SK-MEL-5 (cell line): Measurements from ENCODE around the gene MCRIP1. TPM values are rescaled to one million over a fixed set of nuclear protein-coding genes. Genes with fewer than 3 reads are reported as not detected.

Source experiments
- DNase-seq: peaks from one replicate; pipeline ENCODE4 v3.0.0-alpha.2; 2016; ENCODE audit warnings: low read depth, low spot score
- in situ Hi-C: cut with HindIII; loops from 2 replicates; pipeline ENCODE4 v1.10.0; 2016; ENCODE audit warnings: low sequenced_read_pairs, high pct_unique_total_duplicates, low pct_unique_long_range_greater_than_20kb
- total RNA-seq: library from RNA; depleted of rRNA; stranded (reverse); fragments of >200 nt; shearing (Covaris generic); gene quantifications from 2 replicates; pipeline ENCODE4 v1.2.3, GENCODE V29; 2014

The MCRIP1 gene
- total RNA-seq, 1 experiment from 2014 or later, result 162 TPM

DNA sequence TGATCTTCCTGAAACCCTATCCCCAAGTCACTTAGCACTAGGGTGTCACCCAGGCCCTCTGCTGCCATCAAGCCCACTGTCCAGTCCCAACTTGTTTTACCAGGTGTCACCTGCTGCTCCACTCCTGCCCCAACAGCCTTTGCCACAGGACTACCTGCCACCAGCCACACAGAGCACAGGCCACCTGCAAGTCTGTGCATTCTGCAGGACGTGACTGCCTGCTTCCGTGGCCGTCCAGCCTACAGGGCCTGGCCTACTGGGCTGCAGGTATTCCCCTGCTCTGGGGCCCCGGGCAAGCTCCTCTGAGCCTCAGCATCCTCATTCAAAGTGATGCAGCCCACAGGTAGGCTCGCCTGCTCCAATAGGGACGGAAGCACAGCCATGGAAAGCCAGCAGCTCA is 3.2 kb downstream of the MCRIP1 start:
- no peak for DNase-seq
- in situ Hi-C loops, result no loop called here

DNA sequence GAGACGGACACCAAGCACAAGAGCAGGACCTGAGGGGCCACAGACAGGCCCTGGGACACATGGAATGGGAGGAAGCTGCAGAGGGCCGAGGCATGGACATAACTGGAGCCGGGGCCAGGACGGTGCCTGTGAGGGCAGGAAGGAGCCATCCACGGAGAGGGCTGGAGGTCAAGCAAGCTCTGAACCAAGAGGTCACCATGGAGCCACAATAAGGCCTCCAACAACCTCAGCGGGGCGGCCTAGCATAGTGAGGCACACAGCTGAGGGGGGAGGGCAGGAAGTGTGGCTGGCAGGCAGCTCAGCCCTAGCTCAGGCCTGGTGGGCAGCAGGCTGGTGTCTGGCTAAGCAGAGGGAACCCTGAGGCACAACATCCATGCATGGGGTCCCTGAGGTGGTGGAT is 4.4 kb downstream of the MCRIP1 start:
- in situ Hi-C loops, result no loop called here

DNA sequence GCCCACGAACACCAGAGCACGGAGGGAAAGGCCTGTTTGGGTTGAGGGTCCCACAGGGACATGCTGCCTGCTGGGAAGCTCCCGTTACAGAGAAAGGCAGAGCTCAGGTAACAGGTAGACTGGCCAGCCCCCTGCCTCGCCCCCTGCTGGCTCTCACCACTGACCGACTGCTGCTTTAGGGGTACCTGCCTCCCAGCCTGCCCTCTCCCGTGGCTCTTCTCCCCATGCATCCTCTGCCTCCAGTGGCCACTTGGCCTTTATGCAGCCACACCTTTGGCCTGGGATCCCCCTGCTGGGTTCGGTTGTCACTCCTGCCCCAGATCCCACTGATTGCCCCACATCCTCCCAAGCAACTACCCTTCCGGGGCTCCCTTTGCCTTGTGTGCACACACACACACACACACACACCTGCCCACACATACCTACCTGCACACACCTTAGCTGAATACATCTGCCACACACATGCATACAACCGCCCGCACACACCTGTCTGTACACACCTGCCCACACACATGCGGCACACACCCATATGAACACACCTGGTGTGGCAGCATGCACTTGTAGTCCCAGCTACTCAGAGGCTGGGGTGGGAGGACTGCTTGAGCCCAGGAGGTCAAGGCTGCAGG is 7.1 kb downstream of the MCRIP1 start:
- DNase-seq, result no peak
- in situ Hi-C loops, result no loop called here

More for the DNA sequence above, 4.4 kb downstream of the MCRIP1 start:
- no peak for DNase-seq

DNA sequence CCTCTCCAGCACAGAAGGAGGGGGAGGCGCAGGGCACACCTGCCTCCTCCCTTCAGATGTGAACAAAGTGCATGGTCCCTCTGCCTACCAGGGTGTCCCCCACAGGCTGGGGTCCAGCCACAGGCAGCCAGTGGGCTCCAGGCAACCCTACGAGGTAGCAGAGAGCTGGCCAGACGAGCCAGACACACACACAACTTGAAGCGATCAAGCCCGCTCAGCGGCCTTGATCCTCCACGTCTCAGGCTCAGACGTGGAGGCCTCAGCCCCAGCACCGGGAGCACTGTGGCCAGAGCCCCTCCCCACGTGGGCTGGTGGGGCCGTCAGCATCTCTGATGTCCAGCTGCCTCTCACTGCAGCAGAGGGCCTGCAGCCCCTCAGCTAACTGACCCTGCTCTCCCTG is 8.5 kb downstream of the MCRIP1 start:
- DNase-seq, result no peak
- in situ Hi-C loops, result no loop called here

DNA sequence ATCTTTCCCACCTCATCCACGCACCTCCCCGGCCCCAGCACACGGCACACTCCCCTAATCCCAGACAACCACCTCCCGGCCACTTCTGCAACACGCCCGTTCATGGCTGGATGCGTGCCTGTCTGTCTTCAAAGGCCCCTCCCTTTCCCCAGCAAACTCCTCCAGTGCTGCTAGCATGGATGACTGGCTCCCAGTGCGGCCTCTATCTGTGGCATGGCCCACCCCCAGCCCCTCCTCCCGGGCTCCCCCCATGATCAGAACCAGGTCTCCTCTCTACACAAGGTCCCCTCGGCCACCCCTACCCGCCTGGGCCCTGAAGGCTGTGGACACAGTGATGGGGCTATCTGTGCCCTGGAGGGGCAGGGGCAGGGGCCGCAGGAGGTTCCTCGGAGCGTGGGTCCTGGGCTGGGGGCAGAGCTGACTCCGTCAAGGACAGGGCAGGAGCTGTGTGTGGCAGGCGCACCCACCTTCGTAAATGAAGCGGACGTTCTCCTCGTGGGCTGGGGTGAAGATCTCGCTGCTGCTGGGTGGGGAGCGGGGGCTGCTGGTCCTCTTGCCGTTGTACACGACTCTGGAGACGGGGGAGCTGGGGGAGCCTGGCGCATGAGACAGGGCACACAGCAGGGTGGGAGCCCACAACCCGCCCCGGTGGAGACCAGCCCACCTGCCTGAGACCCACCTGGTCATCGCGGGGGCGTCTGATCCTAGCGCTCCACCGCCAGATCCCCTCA is 9.1 kb downstream of the MCRIP1 start:
- in situ Hi-C loops, result no loop called here

DNA sequence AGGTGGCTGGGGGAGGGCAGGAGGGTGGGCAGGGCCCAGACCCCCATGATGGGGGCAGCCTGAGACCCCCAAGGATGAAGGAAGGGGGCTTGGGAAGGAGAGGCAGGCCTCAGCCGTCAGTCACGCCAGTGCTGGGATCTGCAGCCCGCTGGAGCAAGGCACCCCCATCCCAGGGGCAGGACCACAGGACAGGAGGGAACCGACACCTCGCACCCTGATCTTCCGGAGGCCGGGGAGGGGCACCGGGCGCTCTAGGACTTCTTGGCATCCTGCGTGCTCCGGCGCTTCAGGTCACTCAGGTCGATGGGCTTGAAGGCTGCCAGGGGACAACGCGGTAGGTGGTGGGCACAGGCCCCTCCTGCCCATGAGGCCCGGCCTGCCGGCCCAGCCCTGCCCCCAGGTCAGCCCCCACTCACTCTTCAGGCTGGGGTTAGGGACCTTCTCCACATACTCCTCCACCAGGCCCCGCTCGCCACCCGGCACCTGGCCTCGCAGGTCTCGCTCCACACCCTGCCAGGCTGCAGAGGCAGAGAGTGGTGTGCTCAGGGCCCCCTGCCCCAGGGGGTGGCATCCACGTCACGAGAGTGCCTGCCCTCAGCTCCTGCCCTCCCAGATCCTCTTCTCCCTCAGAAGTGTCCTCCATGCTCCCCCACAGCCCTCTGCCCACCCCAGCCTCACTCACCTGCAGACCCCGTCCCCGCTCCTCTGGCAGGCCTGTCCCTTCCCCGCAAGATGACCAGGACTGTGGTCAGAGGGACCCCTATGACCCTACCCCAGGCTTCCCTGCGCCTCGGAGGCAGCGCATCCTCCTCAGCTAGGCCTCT is 9.9 kb downstream of the MCRIP1 start:
- in situ Hi-C loops, result no loop called here

More for the DNA sequence above, 9.1 kb downstream of the MCRIP1 start:
- no peak for DNase-seq

DNA sequence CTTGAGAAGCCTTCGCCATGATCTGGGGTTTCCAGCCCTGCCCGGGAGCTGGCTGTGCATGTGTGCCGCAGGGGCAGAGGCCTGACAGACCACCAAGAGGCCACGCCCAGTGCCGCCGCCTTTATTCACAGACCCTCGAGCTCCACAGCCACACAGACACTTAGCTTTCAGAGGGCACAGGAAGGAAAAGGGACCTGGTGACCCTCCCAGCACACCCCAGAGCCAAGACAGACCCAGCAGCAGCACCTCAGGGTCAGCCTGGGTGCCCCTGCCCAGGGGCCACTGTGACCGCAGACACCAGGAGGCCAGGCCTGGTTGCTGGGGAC is 10.8 kb downstream of the MCRIP1 start:
- no peak for DNase-seq
- in situ Hi-C loops, result no loop called here

More for the DNA sequence above, 9.9 kb downstream of the MCRIP1 start:
- DNase-seq, result no peak

DNA sequence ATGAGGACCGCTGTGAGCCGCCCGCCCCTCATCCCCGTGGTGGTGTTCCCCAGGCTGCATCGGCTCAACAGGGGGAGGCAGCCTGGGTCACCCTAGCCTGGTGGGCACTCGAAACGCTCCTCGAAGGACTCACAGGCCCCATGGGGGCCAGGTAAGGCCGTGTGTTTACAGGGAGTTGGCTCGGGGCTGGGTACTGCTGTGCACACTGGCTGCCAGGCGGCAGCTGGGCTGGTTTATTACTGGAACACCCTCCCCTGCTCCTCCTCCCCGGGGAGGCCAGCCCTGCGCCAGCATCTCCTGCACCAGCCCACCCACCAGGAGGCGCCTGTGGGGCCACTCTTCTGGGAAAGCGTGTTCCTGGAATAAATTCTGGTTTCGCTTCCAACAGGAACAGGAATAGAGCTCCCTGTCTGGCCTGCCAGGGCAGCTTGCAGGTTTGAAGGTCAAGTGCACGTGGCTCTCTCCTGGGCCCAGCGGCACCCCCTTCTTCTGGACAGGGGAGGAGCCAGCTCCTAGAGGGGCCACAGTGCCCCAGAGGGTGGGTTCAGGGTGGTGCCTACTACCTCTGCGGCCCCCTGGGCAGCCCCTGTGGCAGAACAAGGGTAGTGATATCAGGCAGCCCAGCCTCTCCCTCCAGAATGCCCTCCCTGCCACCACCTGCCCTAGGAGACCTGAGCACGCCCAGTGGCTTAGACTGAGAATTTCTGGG is 11.3 kb downstream of the MCRIP1 start:
- DNase-seq, result peak; percentile 95

DNA sequence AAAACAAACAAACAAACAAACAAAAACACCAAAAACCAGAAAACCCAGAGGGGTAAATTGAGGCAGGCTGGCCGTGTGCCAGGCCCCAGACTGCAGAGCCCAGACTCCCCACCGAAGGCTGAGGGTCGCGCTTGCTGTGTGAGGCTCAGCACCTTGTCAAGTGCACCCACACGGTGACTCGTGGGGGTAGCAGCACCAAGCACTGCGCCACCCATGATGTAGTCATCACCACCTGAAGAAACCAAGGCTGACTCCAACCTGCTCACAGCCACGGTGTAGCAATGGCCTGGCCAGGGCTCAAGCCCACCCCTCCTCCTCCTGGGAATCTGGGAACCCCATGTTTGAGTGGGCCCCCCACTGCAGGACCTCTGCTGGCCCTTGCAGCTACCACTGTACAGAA is 11.9 kb downstream of the MCRIP1 start:
- no peak for DNase-seq
- in situ Hi-C loops, result no loop called here

More for the DNA sequence above, 11.3 kb downstream of the MCRIP1 start:
- in situ Hi-C loops, result no loop called here

DNA sequence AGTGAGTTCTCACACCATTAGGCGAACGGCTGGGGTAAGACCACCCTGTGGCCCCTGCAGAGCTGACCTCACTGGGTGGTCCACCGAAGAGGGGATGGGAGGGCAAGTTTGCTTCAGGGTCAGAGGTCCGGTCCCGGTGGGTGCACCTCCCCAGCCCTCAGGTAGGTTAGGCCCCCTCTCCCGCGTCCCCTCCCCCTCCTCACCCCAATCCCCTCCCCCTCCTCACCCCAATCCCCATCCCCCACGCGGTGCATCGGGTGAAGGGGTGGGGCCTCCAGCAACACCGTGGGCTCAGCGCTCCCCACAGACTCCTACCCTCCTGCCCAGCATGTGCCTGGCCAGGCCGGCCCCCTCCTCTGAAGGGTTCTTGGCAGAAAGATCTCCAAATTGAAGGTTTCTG is 13.4 kb downstream of the MCRIP1 start:
- in situ Hi-C loops, result no loop called here
- no peak for DNase-seq

DNA sequence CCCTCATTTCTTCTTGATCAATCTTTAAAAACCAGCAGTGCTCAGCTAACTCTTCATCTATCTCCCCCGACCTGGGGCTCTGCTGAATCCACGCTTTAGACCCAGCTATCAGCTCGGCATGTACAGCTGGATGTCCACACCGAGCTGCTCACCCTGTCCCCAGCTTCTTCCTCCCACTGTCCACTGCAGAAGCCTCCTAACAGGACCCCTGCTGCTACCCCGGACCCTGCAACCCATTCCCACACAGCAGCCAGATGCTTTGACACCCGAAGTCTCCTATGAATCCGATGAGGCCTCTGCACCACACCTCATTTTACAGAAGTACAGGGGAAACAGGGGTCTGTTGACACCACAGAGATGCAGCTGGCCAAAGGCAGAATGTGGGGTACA is 15.3 kb downstream of the MCRIP1 start:
- in situ Hi-C loops, result no loop called here
- DNase-seq, result no peak

DNA sequence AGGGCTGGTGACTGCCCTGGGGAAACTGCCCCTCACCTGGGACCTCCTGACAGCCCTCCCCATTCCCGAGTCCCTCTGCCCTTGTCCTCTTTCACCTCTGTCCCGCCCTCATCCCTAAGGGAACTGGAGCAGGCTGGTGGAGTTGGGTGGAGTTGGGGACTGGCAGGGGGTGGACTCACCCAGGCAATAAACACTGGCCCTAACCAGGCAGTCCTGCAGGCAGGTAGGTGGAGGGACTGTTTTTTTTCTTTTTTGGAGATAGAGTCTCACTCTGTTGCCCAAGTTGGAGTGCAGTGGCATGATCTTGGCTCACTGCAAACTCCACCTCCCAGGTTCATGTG is 17.5 kb downstream of the MCRIP1 start:
- in situ Hi-C loops, result no loop called here
- no peak for DNase-seq

DNA sequence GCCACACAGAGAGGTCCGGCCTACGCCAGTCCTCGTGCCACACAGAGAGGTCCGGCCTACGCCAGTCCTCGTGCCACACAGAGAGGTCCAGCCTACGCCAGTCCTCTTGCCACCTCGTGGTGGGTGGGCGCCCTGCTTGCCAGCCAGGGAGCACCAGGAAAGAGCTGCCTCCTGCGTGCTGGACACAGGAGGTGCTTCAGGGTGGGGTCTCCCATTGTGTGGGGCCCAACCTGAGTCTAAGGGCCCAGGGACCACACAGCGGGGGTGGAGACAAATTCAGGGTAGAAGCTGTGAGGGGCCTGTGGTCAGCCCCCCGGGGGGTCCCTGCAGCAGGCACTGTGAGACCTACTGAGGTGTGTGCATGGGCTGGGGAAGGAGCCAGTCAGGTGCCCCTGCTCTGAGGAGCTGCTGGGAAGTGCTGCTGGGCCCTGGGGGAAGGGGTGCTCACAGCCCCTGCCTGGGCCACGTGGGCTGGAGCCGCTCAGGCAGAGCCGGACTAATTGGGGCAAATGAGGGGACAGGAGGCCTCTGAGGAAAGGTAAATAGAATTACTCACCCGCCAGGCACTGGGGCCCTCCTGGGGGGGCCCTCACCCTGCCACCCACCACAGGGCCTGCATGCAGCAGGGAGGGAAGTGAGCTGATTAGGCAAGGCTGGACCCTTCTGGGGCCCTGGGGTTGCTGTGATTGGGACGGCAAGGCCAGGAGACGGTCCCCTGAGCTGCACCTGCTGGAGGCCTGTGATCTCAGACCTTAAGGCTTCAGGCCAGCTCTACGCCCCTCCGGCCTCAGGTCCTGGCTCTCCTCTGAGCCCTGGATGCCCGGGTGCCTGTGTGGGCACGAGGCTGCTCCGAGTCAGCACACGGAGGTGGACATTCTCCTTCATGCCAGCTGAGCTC is 18.1 kb downstream of the MCRIP1 start:
- no peak for DNase-seq
- in situ Hi-C loops, result no loop called here

DNA sequence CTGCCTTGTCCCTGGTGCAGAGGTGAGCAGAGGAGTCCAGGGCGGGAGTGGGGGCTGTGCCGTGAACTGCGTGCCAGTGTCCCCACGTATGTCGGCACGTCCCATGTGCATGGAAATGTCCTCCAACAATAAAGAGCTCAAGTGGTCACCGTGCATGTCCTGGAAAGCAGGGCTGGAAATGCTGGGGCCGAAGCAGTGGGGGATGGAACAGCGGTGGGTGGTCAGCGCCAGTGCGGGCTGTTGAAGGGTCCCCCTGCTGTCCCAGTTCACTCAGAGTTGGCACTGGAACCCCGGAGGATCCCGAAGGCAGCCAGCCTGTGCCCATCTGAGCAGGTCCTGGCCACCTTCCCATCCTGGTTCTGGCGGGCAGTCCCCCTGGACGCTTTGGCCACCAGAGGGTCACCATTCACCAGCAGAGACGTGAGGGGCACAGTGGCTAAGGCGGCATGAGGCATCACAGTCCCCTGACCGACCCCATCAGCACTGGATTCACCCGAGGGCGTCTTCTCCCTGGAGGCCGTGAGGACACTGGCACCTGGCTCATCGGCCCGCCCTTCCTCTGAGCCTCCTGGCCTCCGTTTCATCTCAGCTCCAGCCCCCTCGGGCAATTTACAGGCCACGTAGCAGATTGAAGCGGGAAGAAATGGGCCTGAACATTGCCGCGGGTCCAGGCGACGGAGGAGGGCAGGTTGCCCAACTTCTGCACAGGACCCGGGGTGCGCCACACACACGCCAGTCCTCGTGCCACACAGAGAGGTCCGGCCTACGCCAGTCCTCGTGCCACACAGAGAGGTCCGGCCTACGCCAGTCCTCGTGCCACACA is 19.0 kb downstream of the MCRIP1 start:
- in situ Hi-C loops, result no loop called here
- DNase-seq, result no peak

DNA sequence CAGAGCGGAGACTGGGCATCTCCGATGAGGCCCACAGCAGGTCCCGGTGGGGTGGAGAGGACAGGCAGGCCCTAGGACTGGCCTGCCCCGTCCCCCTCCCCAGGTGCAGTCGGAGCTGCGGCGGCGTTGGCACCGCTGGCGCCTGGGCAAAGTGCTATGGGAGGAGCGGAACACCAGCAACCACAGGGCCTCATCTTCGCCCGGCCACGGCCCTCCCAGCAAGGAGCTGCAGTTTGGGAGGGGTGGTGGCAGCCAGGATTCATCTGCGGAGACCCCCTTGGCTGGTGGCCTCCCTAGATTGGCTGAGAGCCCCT is 19.8 kb downstream of the MCRIP1 start:
- in situ Hi-C loops, result no loop called here
- DNase-seq, result no peak

DNA sequence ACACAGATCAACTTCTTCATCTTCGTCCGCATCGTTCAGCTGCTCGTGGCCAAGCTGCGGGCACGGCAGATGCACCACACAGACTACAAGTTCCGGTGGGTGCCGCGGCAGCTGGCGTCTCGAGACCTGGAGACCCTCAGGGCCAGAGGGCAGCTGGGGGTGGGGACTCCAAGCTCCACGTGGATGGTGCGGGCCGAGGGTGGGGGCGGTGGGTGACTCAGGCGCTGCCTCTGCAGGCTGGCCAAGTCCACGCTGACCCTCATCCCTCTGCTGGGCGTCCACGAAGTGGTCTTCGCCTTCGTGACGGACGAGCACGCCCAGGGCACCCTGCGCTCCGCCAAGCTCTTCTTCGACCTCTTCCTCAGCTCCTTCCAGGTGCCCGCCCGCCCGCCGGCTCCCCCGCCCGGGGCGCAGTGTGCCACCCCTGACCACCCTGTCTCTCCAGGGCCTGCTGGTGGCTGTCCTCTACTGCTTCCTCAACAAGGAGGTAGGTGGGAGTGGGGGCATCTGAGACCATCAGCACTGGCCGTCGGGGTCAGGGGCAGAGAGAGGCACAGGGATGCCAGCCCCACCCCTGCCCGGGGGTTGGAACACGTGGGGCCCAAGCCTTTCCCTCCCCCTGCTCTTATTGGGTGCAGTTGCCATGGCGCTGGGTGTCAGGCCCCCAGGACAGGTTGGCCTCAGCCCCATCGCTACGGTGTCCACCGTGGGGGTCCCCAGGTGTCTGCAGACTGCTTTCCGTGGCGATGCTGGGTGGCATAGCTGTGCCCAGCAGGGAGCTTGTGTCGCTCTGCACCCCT is 20.3 kb downstream of the MCRIP1 start:
- no peak for DNase-seq
- in situ Hi-C loops, result no loop called here
